Mesodermal cell (in vitro differentiated cells): ENCODE results near the gene FGGY.
"Not testable (repeated sequence)": the region's sequence is repeated elsewhere in the genome, so short reads cannot be mapped to it uniquely, and the experiment has no call there.

Experiments used
- H3K27ac ChIP-seq: 2 replicates; pipeline ENCODE4 v1.7.0; 2013; ENCODE audit warnings: mild to moderate bottlenecking, low read depth, low read length, moderate library complexity; ENCODE audit not compliant: severe bottlenecking
- H3K36me3 ChIP-seq: 2 replicates; pipeline ENCODE4 v1.7.1; 2013; ENCODE audit warnings: mild to moderate bottlenecking, low read length, moderate library complexity; ENCODE audit not compliant: control insufficient read depth, insufficient read depth
- H3K4me1 ChIP-seq: one replicate; pipeline ENCODE4 v1.7.1; 2013; ENCODE audit warnings: mild to moderate bottlenecking, low read length; ENCODE audit not compliant: insufficient read depth, control insufficient read depth, poor library complexity, severe bottlenecking
- H3K4me3 ChIP-seq: 2 replicates; pipeline ENCODE4 v1.7.0; 2013; ENCODE audit warnings: low read length, control low read depth, mild to moderate bottlenecking; ENCODE audit not compliant: insufficient read depth, poor library complexity, severe bottlenecking; ENCODE audit errors: extremely low read depth
- H3K9me3 ChIP-seq: 2 replicates; pipeline ENCODE4 v1.7.1; 2013; ENCODE audit warnings: mild to moderate bottlenecking, low read length, moderate library complexity; ENCODE audit not compliant: control insufficient read depth
- WGBS, 2 experiments: methylation state at CpG; one replicate each; pipeline ENCODE4 v1.1.5; 2013; ENCODE audit warnings: missing lambda C conversion rate in 2 of 2; ENCODE audit not compliant: insufficient coverage in 2 of 2; 5-methylcytosine and 5-hydroxymethylcytosine counted together

The FGGY gene

DNA sequence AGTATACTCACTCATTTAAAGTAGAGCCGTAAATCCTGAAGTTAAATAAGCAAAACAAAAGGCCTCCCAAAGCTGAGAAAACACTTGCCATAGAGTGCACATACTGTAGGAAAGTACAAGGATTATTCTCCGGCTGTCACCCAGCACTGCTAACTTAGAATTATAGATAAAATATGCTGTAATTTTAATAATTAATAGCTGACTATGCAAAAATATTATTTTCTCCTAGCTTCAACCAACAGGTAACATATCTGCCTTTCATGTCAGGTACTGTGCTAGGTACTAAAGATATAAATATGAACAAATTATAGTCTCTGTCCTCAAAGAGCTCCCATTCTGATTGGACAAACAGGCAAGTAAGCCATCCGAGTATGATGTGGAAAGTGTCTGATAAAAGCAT is 233.2 kb downstream of the FGGY start:
- Histone ChIP-seq H3K27ac (no peak overlapping the region), H3K36me3 (no peaks in the 10 kb centered on the region), H3K4me1 (no peaks in the 10 kb centered on the region), H3K4me3 (no peak overlapping the region), H3K9me3 (no peaks in the 10 kb centered on the region)
- WGBS, 2 experiments: no CpG with 5 or more reads among the region's 3 CpGs

DNA sequence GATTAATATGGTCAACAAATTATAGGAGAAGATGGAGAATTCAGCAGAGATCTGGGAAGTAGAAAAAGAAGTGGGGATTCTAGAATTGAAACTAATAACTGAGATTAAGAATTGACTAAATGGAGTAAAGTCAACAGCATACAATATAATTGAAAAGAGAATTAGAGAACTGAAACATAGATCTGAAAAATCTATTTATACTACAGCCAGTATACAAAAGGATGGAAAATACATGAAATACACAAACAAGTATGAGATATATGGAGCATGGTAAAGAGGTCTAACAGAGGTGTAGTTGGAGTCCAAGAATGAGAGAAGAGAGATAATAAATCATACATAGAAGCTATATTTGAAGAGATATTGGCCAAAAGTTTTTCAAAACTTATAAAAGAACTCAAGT is 235.2 kb downstream of the FGGY start:
- H3K4me1 ChIP-seq: no peaks in the 10 kb centered on the region
- H3K27ac ChIP-seq: no peak overlapping the region
- no peaks in the 10 kb centered on the region for H3K36me3 ChIP-seq
- no peaks in the 10 kb centered on the region for H3K9me3 ChIP-seq
- H3K4me3 ChIP-seq: no peak overlapping the region

DNA sequence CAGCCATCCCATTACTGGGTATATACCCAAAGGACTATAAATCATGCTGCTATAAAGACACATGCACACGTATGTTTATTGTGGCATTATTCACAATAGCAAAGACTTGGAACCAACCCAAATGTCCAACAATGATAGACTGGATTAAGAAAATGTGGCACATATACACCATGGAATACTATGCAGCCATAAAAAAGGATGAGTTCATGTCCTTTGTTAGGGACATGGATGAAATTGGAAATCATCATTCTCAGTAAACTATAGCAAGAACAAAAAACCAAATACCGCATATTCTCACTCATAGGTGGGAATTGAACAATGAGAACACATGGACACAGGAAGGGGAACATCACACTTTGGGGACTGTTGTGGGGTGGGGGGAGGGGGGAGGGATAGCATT is 241.6 kb downstream of the FGGY start:
- H3K27ac ChIP-seq, H3K4me1 ChIP-seq, H3K4me3 ChIP-seq, H3K9me3 ChIP-seq, H3K36me3 ChIP-seq: not testable (repeated sequence)
- no CpG with 5 or more reads among the region's 2 CpGs for WGBS, 2 experiments

DNA sequence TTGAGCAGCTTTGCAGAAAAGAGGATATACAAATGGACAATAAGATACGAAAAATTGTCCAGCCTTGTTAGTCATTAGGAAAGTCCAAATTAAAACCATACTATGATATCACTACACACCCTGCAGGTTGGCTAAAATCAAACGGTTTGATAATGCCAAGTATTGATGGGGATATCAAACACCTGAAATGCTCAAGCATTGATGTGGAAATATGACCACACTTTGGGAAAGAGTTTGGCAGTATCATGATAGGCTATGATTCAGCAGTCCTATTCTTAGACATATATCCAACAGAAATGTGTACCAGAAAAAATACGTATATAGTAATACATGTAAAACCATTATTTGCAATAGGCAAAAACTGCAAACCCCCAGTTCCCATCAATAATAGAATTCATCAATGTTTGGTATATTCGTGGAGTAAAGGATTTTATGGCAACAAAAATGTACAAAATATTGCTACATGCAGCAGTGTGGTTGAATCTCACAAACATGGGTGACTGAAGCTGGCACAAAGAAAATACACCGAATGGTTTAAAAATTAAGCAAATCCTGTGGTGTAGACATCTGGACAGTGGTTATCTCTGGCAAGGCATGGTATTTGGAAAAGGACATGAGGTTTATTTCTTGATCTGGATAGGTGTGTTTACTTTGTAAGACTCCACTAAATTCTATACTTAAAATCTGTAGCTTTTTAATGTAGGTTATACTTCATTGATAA is 243.2 kb downstream of the FGGY start:
- no peak overlapping the region for H3K27ac ChIP-seq
- no peaks in the 10 kb centered on the region for H3K9me3 ChIP-seq
- WGBS, 2 experiments: 100% methylated on average over 1 of the region's 5 CpGs
- no peak overlapping the region for H3K4me3 ChIP-seq
- H3K4me1 ChIP-seq: no peaks in the 10 kb centered on the region
- no peaks in the 10 kb centered on the region for H3K36me3 ChIP-seq

DNA sequence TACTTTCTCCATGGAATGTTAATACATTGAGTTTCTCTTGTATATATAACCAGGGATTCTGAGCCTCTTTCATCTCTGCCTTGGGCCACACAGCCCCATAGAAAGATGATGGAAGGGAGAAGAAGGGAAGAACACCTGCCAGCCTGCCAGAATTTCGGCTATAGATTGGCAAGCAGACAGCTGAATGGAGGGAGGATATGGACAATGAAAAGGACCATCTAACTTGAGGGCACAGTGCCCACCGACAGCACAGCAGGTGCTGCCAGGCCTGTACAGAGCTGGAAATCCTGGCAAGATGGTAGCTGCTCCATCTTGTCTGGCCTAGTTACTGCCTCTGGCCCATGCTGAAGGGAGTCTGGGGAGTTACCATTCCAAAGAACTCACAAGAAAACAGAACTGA is 244.3 kb downstream of the FGGY start:
- 85 to 100% methylated on average over 2 of the region's 2 CpGs for WGBS, 2 experiments
- H3K27ac ChIP-seq: no peak overlapping the region
- H3K4me1 ChIP-seq: no peaks in the 10 kb centered on the region
- no peaks in the 10 kb centered on the region for H3K36me3 ChIP-seq
- H3K9me3 ChIP-seq: no peaks in the 10 kb centered on the region
- H3K4me3 ChIP-seq: no peak overlapping the region

DNA sequence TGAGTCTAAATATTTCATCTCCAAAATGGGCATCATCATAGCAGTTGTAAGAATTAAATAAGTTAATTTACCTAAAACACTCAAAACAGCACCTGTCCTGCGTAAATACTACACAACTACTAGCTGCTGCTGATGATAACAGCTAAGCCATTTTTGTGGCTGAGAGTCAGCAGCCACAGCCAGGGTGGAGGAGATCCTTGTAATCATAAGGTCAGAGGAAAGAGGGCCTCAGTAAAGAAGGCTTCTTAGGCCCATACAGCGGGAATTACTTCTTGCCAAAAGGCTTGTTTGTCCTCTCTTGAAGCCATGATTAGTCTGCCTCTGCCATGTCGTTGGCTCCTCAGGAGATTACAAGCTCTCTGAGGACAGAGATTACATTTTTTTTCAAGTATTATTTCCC is 245.0 kb downstream of the FGGY start:
- H3K9me3 ChIP-seq: no peaks in the 10 kb centered on the region
- no peaks in the 10 kb centered on the region for H3K36me3 ChIP-seq
- H3K4me3 ChIP-seq: no peak overlapping the region
- 73 to 85% methylated on average over 2 of the region's 3 CpGs for WGBS, 2 experiments
- no peak overlapping the region for H3K27ac ChIP-seq
- H3K4me1 ChIP-seq: no peaks in the 10 kb centered on the region

DNA sequence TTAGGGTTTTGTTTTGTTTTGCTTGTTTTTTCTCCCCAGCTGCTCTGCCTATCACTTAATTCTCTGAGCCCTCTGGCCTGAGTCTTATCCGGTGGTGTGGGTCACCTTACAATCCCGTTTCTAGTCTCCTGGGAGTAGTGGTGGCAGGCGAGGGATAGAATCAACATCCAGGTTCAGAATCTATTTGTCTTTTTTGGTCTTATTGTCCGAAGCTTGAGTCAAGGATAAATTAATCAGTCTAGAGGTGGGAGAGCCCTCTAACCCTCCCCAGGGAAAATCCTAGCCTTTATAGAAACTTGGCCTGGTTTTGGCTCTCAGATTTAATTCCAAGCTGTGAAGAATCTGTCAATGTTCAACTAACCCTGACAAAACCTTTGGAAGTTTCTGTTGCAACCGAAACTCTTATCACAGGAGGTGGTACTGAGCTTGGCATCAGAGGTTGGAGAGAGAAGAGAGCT is 246.3 kb downstream of the FGGY start:
- Histone ChIP-seq H3K9me3 (no peaks in the 10 kb centered on the region), H3K27ac (no peak overlapping the region), H3K4me1 (no peaks in the 10 kb centered on the region), H3K36me3 (no peaks in the 10 kb centered on the region), H3K4me3 (no peak overlapping the region)
- WGBS, 2 experiments: 70 to 89% methylated on average over 2 to 4 of the region's 5 CpGs

DNA sequence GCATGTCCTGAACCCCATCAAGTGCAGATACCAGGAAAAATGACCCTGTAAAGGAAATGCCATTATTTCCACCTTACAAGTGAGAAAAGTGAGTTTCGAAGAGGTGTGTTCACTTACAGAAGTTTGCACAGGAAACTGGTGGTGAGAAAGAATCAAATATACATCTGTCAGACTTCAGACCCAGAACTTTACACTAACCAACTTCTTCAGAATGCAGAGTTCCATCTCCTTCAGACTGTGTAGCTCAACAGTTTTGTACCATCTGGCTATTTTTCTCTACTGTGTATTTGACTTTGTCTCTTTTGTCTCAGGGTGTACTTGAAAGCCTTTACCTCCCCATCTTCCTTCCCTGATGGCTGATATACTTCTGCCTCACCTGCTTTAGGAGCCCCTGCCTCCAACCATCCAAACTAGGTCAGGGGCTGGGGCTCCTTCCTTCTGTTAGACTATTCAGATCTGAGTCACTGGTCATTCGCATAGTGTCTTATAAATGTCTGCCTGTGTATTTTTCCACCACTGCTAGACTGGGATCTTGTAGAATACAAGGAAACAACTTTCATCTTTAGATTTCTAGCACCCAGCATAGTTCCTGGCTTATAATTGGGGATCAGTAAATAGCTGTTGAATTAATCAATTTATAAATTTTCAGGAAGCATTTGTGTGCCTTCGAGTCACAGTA is 247.9 kb downstream of the FGGY start:
- H3K4me1 ChIP-seq: no peaks in the 10 kb centered on the region
- H3K9me3 ChIP-seq: no peaks in the 10 kb centered on the region
- no CpG with 5 or more reads among the region's 3 CpGs for WGBS, 2 experiments
- no peak overlapping the region for H3K27ac ChIP-seq
- H3K4me3 ChIP-seq: no peak overlapping the region
- no peaks in the 10 kb centered on the region for H3K36me3 ChIP-seq

DNA sequence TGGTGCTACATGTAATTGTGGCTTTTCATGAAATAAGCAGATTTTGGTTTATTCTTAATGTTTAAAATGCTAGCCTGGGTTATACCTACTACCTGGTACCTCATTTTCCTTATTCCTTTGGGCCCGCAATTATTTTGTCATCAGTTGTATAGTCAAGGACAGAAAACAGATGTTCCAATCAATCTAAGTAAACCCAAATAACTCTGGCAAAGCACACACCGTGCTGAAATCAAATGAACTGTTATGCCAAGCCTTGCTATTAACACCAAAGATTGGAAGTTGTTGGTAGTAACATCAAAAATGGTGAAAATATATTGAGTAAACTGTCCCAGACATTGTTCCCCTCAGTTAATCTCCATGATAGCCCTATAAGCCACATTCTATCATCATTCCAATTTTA is 248.9 kb downstream of the FGGY start:
- no peaks in the 10 kb centered on the region for H3K4me1 ChIP-seq
- no CpG with 5 or more reads among the region's 2 CpGs for WGBS, 2 experiments
- H3K4me3 ChIP-seq: no peak overlapping the region
- no peak overlapping the region for H3K27ac ChIP-seq
- H3K36me3 ChIP-seq: no peaks in the 10 kb centered on the region
- H3K9me3 ChIP-seq: no peaks in the 10 kb centered on the region

DNA sequence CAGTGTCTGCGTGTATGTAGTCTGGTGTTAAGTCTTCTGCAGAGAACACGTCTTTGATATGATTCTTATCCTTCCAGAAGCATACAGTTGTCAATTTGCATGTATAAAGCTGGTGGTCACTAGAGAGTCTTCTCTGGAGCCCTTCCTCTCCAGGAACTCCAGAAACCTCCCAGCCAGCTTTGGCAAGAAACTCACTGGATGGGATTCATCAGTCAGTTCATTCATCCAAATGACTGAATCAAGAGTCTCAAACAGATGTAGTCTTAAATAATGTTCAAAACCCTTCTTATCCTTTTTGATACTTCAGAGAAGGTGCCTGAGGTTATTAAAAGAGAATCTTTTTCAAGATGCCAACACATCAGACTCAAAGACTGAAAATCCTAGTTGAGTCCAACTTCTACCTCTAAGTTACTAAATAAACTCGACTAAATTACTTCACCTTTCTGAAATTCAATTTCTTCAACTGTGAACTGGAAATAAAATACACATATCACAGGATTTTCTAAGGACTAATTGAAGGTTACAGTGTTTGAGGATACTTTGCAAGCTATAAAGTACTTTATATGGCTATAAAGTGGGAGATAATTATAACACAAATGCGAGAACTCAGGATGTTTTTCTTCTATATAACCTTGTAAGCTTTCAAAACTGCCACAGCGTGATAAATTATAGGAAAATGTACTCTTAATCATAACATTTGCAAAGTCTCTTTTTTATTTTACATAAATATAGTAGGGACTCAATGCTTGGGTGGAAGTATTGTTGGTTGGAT is 252.4 kb downstream of the FGGY start:
- WGBS, 2 experiments: 100% methylated on average over 1 of the region's 5 CpGs; no CpG with 5 or more reads in 1 of the 2 experiments
- Histone ChIP-seq H3K4me3 (no peak overlapping the region), H3K27ac (no peak overlapping the region), H3K9me3 (no peaks in the 10 kb centered on the region), H3K4me1 (peaks cover 7% of the 10 kb centered on the region), H3K36me3 (no peaks in the 10 kb centered on the region)

DNA sequence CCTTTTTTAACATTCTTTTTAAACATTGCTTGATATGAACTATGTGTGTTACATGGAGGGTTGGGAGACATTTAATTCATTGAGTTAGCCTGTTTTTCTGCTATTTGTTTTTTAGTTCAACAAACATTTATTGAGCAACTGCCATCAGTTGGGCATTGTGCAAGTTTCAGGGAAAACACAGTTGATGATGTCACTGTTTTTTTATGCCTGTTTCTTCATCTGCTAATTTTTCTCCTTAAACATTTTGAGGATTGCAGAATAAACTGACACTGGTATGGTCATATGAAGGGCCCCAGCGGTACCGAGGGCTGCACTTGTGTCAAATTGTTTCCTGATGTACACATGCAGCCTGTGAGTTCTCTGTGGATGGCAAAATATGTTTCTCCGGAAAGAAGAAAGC is 253.0 kb downstream of the FGGY start:
- Histone ChIP-seq H3K36me3 (no peaks in the 10 kb centered on the region), H3K27ac (no peak overlapping the region), H3K9me3 (no peaks in the 10 kb centered on the region), H3K4me3 (no peak overlapping the region), H3K4me1 (peaks cover 12% of the 10 kb centered on the region)
- 94 to 100% methylated on average over 3 of the region's 3 CpGs for WGBS, 2 experiments
